Neuronal stem cell (in vitro differentiated cells): Measurements from ENCODE around the gene DNLZ.

ENCODE experiments used
- DNase-seq: peaks from one replicate; pipeline ENCODE4 v3.0.0-alpha.2; 2013; ENCODE audit warnings: low spot score
- H2AFZ ChIP-seq: one replicate; pipeline ENCODE4 v1.6.1; 2013; ENCODE audit warnings: mild to moderate bottlenecking, low read length, inconsistent platforms
- H2AK5ac ChIP-seq: 2 replicates; pipeline ENCODE4 v1.6.1; 2013; ENCODE audit warnings: low read depth, mild to moderate bottlenecking, inconsistent platforms, low read length, moderate library complexity, mixed read lengths
- H2BK120ac ChIP-seq: 2 replicates; pipeline ENCODE4 v1.6.1; 2013; ENCODE audit warnings: low read depth, mild to moderate bottlenecking, inconsistent platforms, low read length, moderate library complexity, mixed read lengths
- H2BK12ac ChIP-seq: one replicate; pipeline ENCODE4 v1.6.1; 2013; ENCODE audit warnings: low read length, inconsistent platforms
- H2BK15ac ChIP-seq: 2 replicates; pipeline ENCODE4 v1.6.1; 2013; ENCODE audit warnings: mild to moderate bottlenecking, low read length, inconsistent platforms, mixed read lengths
- H2BK5ac ChIP-seq: one replicate; pipeline ENCODE4 v1.6.1; 2013; ENCODE audit warnings: inconsistent platforms, mild to moderate bottlenecking, low read length, moderate library complexity
- H3K14ac ChIP-seq: one replicate; pipeline ENCODE4 v1.6.1; 2013; ENCODE audit warnings: low read length, inconsistent platforms
- H3K18ac ChIP-seq: 2 replicates; pipeline ENCODE4 v1.6.1; 2013; ENCODE audit warnings: low read length, inconsistent platforms
- H3K23ac ChIP-seq: 2 replicates; pipeline ENCODE4 v1.6.1; 2013; ENCODE audit warnings: low read depth, mild to moderate bottlenecking, mixed read lengths, low read length, inconsistent platforms; ENCODE audit not compliant: poor library complexity
- H3K27ac ChIP-seq: replicated peaks from 3 replicates; pipeline ENCODE4 v1.5.1; 2013; ENCODE audit warnings: low read length, inconsistent platforms
- H3K27me3 ChIP-seq, 3 experiments: 2 replicates each; pipeline ENCODE4 v1.6.1; 2013; ENCODE audit warnings: low read length in 3 of 3, mild to moderate bottlenecking in 2 of 3, inconsistent platforms in 1 of 3, low read depth in 1 of 3, mixed read lengths in 1 of 3, moderate library complexity in 1 of 3; ENCODE audit not compliant: control insufficient read depth in 3 of 3, insufficient read depth in 3 of 3
- H3K36me3 ChIP-seq, 2 donors: replicated peaks in 1 of 2; 2 replicates each; pipeline ENCODE4 v1.6.1; 2013; ENCODE audit warnings: low read length in 2 of 2; ENCODE audit not compliant: control insufficient read depth in 2 of 2, insufficient read depth in 2 of 2
- H3K4ac ChIP-seq: 2 replicates; pipeline ENCODE4 v1.6.1; 2013; ENCODE audit warnings: inconsistent platforms, mild to moderate bottlenecking, low read length, moderate library complexity
- H3K4me1 ChIP-seq, 2 donors: 1 replicate in 1 of 2; 2 replicates in 1 of 2; pipeline ENCODE4 v1.6.1; 2013; ENCODE audit warnings: low read length in 2 of 2, low read depth in 1 of 2; ENCODE audit not compliant: control insufficient read depth in 2 of 2, insufficient read depth in 1 of 2
- H3K4me2 ChIP-seq: one replicate; pipeline ENCODE4 v1.6.1; 2013; ENCODE audit warnings: mild to moderate bottlenecking, low read length, inconsistent platforms; ENCODE audit not compliant: insufficient read depth, poor library complexity, severe bottlenecking
- H3K4me3 ChIP-seq, 2 donors: 2 replicates each; pipeline ENCODE4 v1.5.1; 2013; ENCODE audit warnings: low read length in 2 of 2, mild to moderate bottlenecking in 2 of 2, inconsistent platforms in 1 of 2, moderate library complexity in 1 of 2
- H3K79me1 ChIP-seq: one replicate; pipeline ENCODE4 v1.6.1; 2013; ENCODE audit warnings: low read depth, mild to moderate bottlenecking, inconsistent platforms, low read length, moderate library complexity
- H3K9ac ChIP-seq: one replicate; pipeline ENCODE4 v1.6.1; 2013; ENCODE audit warnings: mild to moderate bottlenecking, low read depth, low read length, inconsistent platforms; ENCODE audit not compliant: poor library complexity
- H3K9me3 ChIP-seq, 2 donors: replicated peaks in 1 of 2; 2 replicates each; pipeline versions ENCODE3 to v1.6.1; 2013; ENCODE audit warnings: low read length in 2 of 2, mild to moderate bottlenecking in 2 of 2, inconsistent platforms in 1 of 2, low read depth in 1 of 2, mixed read lengths in 1 of 2, moderate library complexity in 1 of 2; ENCODE audit not compliant: control insufficient read depth in 2 of 2, insufficient read depth in 1 of 2
- H4K8ac ChIP-seq: one replicate; pipeline ENCODE4 v1.6.1; 2013; ENCODE audit warnings: low read depth, mild to moderate bottlenecking, inconsistent platforms, low read length, moderate library complexity
- H4K91ac ChIP-seq: one replicate; pipeline ENCODE4 v1.6.1; 2013; ENCODE audit warnings: low read length, low read depth, mild to moderate bottlenecking, inconsistent platforms; ENCODE audit not compliant: poor library complexity
- WGBS, 2 donors: extraction: QIAGEN DNeasy Blood & Tissue Kit; methylation state at CpG; one replicate each; pipeline ENCODE4 v1.1.7; 2013; ENCODE audit warnings: missing lambda C conversion rate in 2 of 2, mixed read lengths in 1 of 2; ENCODE audit not compliant: insufficient read length in 2 of 2, insufficient replicate concordance in 1 of 2; ENCODE audit errors: extremely low coverage in 2 of 2; 5-methylcytosine and 5-hydroxymethylcytosine counted together

DNLZ gene

DNA sequence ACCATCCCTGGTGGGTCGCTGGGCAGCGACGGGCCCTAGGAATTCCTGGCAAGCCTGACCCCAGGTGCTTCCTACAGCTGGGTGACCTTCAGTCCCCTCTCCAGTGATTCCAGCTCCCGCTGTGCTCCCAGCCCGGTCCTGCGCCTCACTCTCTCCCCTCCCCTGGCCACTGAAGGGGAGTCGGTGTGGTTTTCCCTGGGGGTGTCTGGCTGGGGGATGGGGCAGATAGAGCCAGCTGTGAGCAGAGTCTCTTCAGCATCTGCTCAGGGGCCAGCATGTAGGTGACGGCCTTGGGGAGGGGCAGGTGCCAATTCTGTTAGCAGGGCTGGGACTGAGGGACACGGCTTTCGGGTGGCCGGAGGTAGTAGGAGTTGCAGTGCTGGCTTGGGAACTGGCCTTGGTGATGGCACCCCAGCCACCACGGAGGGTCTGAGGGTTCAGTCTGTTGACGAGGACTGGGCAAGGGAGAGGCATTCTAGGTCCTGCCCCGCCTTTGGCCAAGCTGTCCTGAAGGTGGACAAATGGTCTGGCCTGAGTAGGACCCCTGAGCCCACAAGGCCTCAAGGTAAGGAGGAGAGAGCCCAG lies 33.0 kb downstream of the DNLZ start:
- peaks cover 48% of the 10 kb centered on the region for H3K79me1 ChIP-seq
- H3K4me2 ChIP-seq: no peak overlapping the region
- no peak overlapping the region for H2BK15ac ChIP-seq
- no peak overlapping the region for H2AFZ ChIP-seq
- H3K4ac ChIP-seq: no peak overlapping the region
- H3K4me3 ChIP-seq: no peak overlapping the region
- H3K27ac ChIP-seq: no peak overlapping the region
- no CpG with 5 or more reads among the region's 14 CpGs for WGBS, 2 donors
- peaks cover 6 to 17% of the 10 kb centered on the region in 2 donors for H3K36me3 ChIP-seq
- no peak for DNase-seq
- no peak overlapping the region for H2BK120ac ChIP-seq
- H4K8ac ChIP-seq: no peak overlapping the region
- peak overlapping the region; percentile 38 for H3K18ac ChIP-seq
- H2AK5ac ChIP-seq: no peak overlapping the region
- H3K9me3 ChIP-seq: no peaks in the 10 kb centered on the region
- H3K23ac ChIP-seq: no peak overlapping the region
- peaks cover 23 to 30% of the 10 kb centered on the region in 2 donors for H3K4me1 ChIP-seq
- H2BK12ac ChIP-seq: peak overlapping the region; percentile 41
- no peak overlapping the region for H4K91ac ChIP-seq
- H3K9ac ChIP-seq: peak overlapping the region; percentile 70
- H2BK5ac ChIP-seq: no peak overlapping the region
- H3K27me3 ChIP-seq: no peaks in the 10 kb centered on the region
- peak overlapping the region; percentile 82 for H3K14ac ChIP-seq

DNA sequence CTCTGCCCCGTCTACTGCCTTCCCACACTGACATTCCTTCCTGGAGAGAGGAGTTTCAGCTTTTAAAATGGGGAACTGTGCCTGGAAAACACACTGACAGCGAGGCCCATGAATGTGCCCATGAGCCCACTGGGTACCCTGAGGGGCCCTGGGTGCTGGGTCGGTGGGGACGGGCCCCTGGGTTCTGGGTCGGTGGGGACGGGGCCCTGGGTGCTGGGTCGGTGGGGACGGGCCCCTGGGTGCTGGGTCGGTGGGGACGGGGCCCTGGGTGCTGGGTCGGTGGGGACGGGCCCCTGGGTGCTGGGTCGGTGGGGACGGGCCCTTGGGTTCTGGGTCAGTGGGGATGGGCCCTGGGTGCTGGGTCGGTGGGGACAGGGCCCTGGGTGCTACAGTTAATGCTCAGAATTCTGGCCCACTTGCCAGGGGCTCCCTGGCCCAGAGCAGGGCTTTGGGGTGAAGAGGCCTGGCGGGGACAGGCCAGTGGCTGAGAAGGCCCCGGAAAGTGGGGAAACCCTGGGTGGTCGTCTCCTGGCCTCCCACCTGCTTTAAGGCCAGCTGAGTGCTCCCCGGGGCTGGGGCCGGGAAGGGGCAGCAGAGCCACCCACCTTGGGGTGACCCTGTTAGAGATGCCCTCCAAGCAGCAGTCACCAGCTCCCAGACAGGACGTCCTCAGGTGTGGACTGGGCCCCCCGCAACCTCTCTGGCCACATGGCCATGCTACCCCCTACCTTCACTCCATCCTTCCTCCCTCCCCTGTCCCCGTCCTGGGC lies 33.7 kb downstream of the DNLZ start:
- Histone ChIP-seq H3K4me1 (peaks cover 23 to 36% of the 10 kb centered on the region in 2 donors), H3K4me3 (no peak overlapping the region)

DNA sequence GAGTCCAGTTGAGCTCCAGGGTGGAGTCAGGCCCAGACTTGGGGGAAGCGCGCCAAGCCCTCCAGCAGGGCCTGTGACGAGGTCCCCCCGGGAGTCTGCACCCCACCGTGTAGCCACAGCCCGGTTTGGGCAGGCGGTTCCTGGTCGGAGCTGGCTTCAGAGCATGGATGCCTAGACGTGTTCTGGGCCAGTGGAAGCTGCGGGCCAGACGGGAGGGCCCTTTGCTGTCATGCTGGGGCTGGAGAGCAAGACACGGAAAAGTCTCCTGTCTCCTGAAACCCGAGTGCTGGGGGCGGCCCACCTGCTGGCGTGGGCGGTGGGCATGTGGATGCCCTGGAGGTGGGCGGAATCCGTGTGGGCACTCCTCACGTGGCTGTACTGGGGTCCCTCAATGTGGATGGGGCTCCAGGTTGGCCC lies 34.3 kb downstream of the DNLZ start:
- Histone ChIP-seq H3K4me1 (peaks cover 23 to 37% of the 10 kb centered on the region in 2 donors), H2BK120ac (no peak overlapping the region), H3K27me3 (no peaks in the 10 kb centered on the region), H3K23ac (peak overlapping the region; percentile 55), H3K9ac (peak overlapping the region; percentile 93), H3K14ac (peak overlapping the region; percentile 71), H2AFZ (no peak overlapping the region), H2BK5ac (no peak overlapping the region), H3K4ac (peak overlapping the region; percentile 10), H2BK15ac (peak overlapping the region; percentile 93), H2BK12ac (peak overlapping the region; percentile 33), H3K18ac (peak overlapping the region; percentile 98), H3K9me3 (no peaks in the 10 kb centered on the region), H3K4me3 (peak overlapping the region; percentile 88 to 92), H4K91ac (no peak overlapping the region), H4K8ac (no peak overlapping the region), H3K36me3 (peaks cover 3 to 11% of the 10 kb centered on the region in 2 donors), H3K27ac (peak overlapping the region; percentile 46), H3K4me2 (peak overlapping the region; percentile 88), H3K79me1 (peaks cover 41% of the 10 kb centered on the region), H2AK5ac (peak overlapping the region; percentile 99)
- WGBS, 2 donors: no CpG with 5 or more reads among the region's 19 CpGs
- no peak for DNase-seq

More for the DNA sequence above, 33.7 kb downstream of the DNLZ start:
- peak overlapping the region; percentile 58 for H2BK12ac ChIP-seq
- H4K8ac ChIP-seq: no peak overlapping the region
- H4K91ac ChIP-seq: no peak overlapping the region
- peaks cover 5 to 12% of the 10 kb centered on the region in 2 donors for H3K36me3 ChIP-seq
- H2AK5ac ChIP-seq: peak overlapping the region; percentile 99
- peak overlapping the region; percentile 8 for H3K14ac ChIP-seq
- H3K79me1 ChIP-seq: peaks cover 47% of the 10 kb centered on the region
- H3K23ac ChIP-seq: no peak overlapping the region
- H3K9me3 ChIP-seq: no peaks in the 10 kb centered on the region
- peak overlapping the region; percentile 70 for H3K9ac ChIP-seq
- no peak overlapping the region for H3K4me2 ChIP-seq
- peak overlapping the region; percentile 98 for H3K18ac ChIP-seq
- no peak overlapping the region for H2BK5ac ChIP-seq
- no peak overlapping the region for H2BK120ac ChIP-seq
- H3K27me3 ChIP-seq: no peaks in the 10 kb centered on the region
- no peak for DNase-seq
- WGBS, 2 donors: no CpG with 5 or more reads among the region's 23 CpGs
- no peak overlapping the region for H2AFZ ChIP-seq
- H3K4ac ChIP-seq: no peak overlapping the region
- no peak overlapping the region for H3K27ac ChIP-seq
- no peak overlapping the region for H2BK15ac ChIP-seq

DNA sequence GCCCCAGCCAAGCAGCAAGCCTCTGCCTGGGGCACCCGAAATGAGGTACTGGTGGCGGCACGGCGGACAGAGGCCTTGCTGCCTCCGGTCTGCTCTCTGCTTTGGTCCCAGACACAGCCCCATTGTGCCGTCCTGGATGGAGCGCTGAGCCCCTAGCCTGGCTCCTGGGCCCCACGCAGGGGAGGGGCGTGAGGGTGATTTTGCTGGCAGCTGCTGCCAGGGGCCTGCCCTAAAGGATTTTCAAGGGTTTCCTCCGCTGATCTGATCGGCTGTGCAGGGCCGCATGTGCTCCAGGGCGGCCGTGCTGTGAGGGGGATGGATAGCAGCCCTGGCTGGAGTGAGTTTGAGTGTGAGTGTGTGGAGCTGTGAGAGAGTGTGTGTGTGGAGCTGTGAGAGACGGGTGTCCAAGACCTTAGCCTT lies 34.9 kb downstream of the DNLZ start:
- no peak for DNase-seq
- WGBS, 2 donors: no CpG with 5 or more reads among the region's 15 CpGs

More for the DNA sequence above, 34.9 kb downstream of the DNLZ start:
- no peak overlapping the region for H2BK120ac ChIP-seq
- peak overlapping the region; percentile 93 for H3K9ac ChIP-seq
- H3K4me1 ChIP-seq: peaks cover 23 to 37% of the 10 kb centered on the region in 2 donors
- peaks cover 3 to 11% of the 10 kb centered on the region in 2 donors for H3K36me3 ChIP-seq
- H3K79me1 ChIP-seq: peaks cover 38% of the 10 kb centered on the region
- H3K14ac ChIP-seq: peak overlapping the region; percentile 71
- H3K18ac ChIP-seq: peak overlapping the region; percentile 98
- peak overlapping the region; percentile 55 for H3K23ac ChIP-seq
- H2BK12ac ChIP-seq: peak overlapping the region; percentile 33
- peak overlapping the region; percentile 93 for H2BK15ac ChIP-seq
- peak overlapping the region; percentile 75 for H4K91ac ChIP-seq
- H3K9me3 ChIP-seq: no peaks in the 10 kb centered on the region
- peak overlapping the region; percentile 46 for H3K27ac ChIP-seq
- no peak overlapping the region for H2AFZ ChIP-seq
- H2AK5ac ChIP-seq: peak overlapping the region; percentile 99
- H2BK5ac ChIP-seq: no peak overlapping the region
- H4K8ac ChIP-seq: no peak overlapping the region
- H3K4me3 ChIP-seq: peak overlapping the region; percentile 88 to 92
- no peaks in the 10 kb centered on the region for H3K27me3 ChIP-seq
- H3K4ac ChIP-seq: no peak overlapping the region
- H3K4me2 ChIP-seq: peak overlapping the region; percentile 88
